SK-N-SH (cell line): Measurements from ENCODE around the gene THSD4. TPM values are rescaled to one million over a fixed set of nuclear protein-coding genes. Genes with fewer than 3 reads are reported as not detected.

ENCODE experiments used
- CTCF ChIA-PET: fragments of 300-600, 350-600 bp; formaldehyde crosslinking; extraction: SDS; loops from one replicate; lab custom pipeline; 2021; lab: Yijun Ruan, JAX
- POLR2A ChIA-PET: fragments of 350-600 bp; sonication (Branson Sonifier 250); formaldehyde crosslinking; extraction: SDS; loops from one replicate; lab custom pipeline; 2020; ENCODE audit warnings: antibody characterized with exemption, inconsistent platforms; lab: Yijun Ruan, JAX
- DNase-seq: peaks from one replicate; pipeline ENCODE4 v3.0.0; 2012
- H2AFZ ChIP-seq: fragments of 200-600 bp; sonication (generic); 2 replicates; pipeline ENCODE4 v1.8.1; 2016; ENCODE audit warnings: antibody characterized with exemption, mild to moderate bottlenecking, low read depth
- H3F3A ChIP-seq: fragments of 200-600 bp; sonication (generic); replicated peaks from 2 replicates; pipeline ENCODE3; 2016; ENCODE audit warnings: antibody characterized with exemption, mild to moderate bottlenecking; ENCODE audit not compliant: insufficient read depth
- H3K27ac ChIP-seq, 2 experiments: fragments of 200-500 bp in 1 of 2; fragments of 200-600 bp in 1 of 2; sonication (Bioruptor generic) in 1 of 2; sonication (generic), shearing (Covaris generic) in 1 of 2; 2 replicates each; pipeline versions ENCODE4 v1.5.1 to v1.6.1; 2014 to 2016; ENCODE audit warnings: low read depth in 2 of 2, inconsistent platforms in 1 of 2, low read length in 1 of 2, mild to moderate bottlenecking in 1 of 2, mixed read lengths in 1 of 2
- H3K27me3 ChIP-seq: fragments of 200-600 bp; sonication (generic), shearing (Covaris generic); 2 replicates; pipeline ENCODE4 v1.6.1; 2016; ENCODE audit warnings: mixed run types; ENCODE audit not compliant: insufficient read depth
- H3K36me3 ChIP-seq, 2 experiments: fragments of 200-500 bp in 1 of 2; fragments of 200-600 bp in 1 of 2; sonication (Bioruptor generic) in 1 of 2; sonication (generic) in 1 of 2; replicated peaks in 1 of 2; 2 replicates each; pipeline versions ENCODE3 to v1.5.1; 2014 to 2016; ENCODE audit warnings: low read length in 1 of 2, mild to moderate bottlenecking in 1 of 2; ENCODE audit not compliant: insufficient read depth in 2 of 2, control insufficient read depth in 1 of 2
- H3K4me1 ChIP-seq, 2 experiments: fragments of 200-500 bp in 1 of 2; fragments of 200-600 bp in 1 of 2; sonication (Bioruptor generic) in 1 of 2; sonication (generic), shearing (Covaris generic) in 1 of 2; 2 replicates each; pipeline versions ENCODE4 v1.5.1 to v1.6.1; 2014 to 2016; ENCODE audit warnings: low read depth in 1 of 2, low read length in 1 of 2, mixed run types in 1 of 2; ENCODE audit not compliant: insufficient read depth in 2 of 2, control insufficient read depth in 1 of 2
- H3K4me2 ChIP-seq: fragments of 200-600 bp; sonication (generic), shearing (Covaris generic); 2 replicates; pipeline ENCODE4 v1.6.1; 2017; ENCODE audit warnings: mixed run types
- H3K4me3 ChIP-seq, 2 experiments: fragments of 200-500 bp in 1 of 2; fragments of 200-600 bp in 1 of 2; sonication (Bioruptor generic) in 1 of 2; sonication (generic), shearing (Covaris generic) in 1 of 2; 2 replicates each; pipeline versions ENCODE4 v1.5.1 to v1.8.1; 2014 to 2016; ENCODE audit warnings: low read depth in 2 of 2, inconsistent platforms in 1 of 2, low read length in 1 of 2, mild to moderate bottlenecking in 1 of 2, mixed read lengths in 1 of 2, moderate library complexity in 1 of 2
- H3K79me2 ChIP-seq: fragments of 200-600 bp; sonication (generic); 2 replicates; pipeline ENCODE4 v1.8.1; 2017; ENCODE audit warnings: mild to moderate bottlenecking; ENCODE audit not compliant: insufficient read depth
- H3K9ac ChIP-seq: fragments of 200-600 bp; sonication (generic); 2 replicates; pipeline ENCODE4 v1.6.1; 2017; ENCODE audit warnings: mixed run types
- H3K9me2 ChIP-seq: fragments of 200-600 bp; sonication (generic); 2 replicates; pipeline ENCODE4 v1.6.1; 2017; ENCODE audit warnings: mixed run types
- H3K9me3 ChIP-seq: fragments of 200-600 bp; sonication (generic); 2 replicates; pipeline ENCODE4 v1.6.1; 2017; ENCODE audit warnings: mixed run types, mild to moderate bottlenecking, moderate library complexity
- H4K20me1 ChIP-seq: fragments of 200-600 bp; sonication (generic); 2 replicates; pipeline ENCODE4 v1.6.1; 2017; ENCODE audit warnings: mild to moderate bottlenecking, mixed run types; ENCODE audit not compliant: insufficient read depth
- CHD2 ChIP-seq: fragments of 150-350 bp; IDR thresholded peaks from 2 replicates; pipeline ENCODE4 v1.6.1; 2018; ENCODE audit warnings: low read length; ENCODE audit not compliant: partially characterized antibody
- CTCF ChIP-seq: fragments of 200-600 bp; sonication (generic); IDR thresholded peaks from 2 replicates; pipeline ENCODE4 v1.6.1; 2017; ENCODE audit warnings: antibody characterized with exemption, mild to moderate bottlenecking, moderate library complexity
- FOXJ3 ChIP-seq: sonication (generic); formaldehyde crosslinking; IDR thresholded peaks from 2 replicates; pipeline ENCODE4 v1.5.1; 2020; ENCODE audit warnings: mild to moderate bottlenecking, missing genetic modification reagents
- IRF3 ChIP-seq: fragments of 150-350 bp; IDR thresholded peaks from 2 replicates; pipeline ENCODE4 v1.6.1; 2016; ENCODE audit warnings: mild to moderate bottlenecking, low read depth, low read length
- TCF12 ChIP-seq: IDR thresholded peaks from 2 replicates; pipeline ENCODE4 v1.4.0; 2012
- WGBS: methylation state at CpG from one replicate; pipeline ENCODE4 v1.1.6; 2017; ENCODE audit warnings: low lambda C conversion rate; 5-methylcytosine and 5-hydroxymethylcytosine counted together
- polyA plus RNA-seq, 3 experiments: library from polyadenylated mRNA; depleted of rRNA; stranded (reverse); fragments of >200 nt; gene quantifications; 2 replicates each; pipeline ENCODE4 v1.2.3, GENCODE V29; 2012
- TF ChIP-seq, protein P1 (sequence below): fragments of 150-350 bp; IDR thresholded peaks from 2 replicates; pipeline ENCODE4 v1.6.1; 2017; ENCODE audit warnings: antibody characterized with exemption, low read length, low read depth, borderline replicate concordance
- TF ChIP-seq, protein P2 (sequence below): IDR thresholded peaks from 2 replicates; pipeline ENCODE4 v1.6.1; 2012; ENCODE audit warnings: mild to moderate bottlenecking, low read depth, low read length, moderate library complexity

Gene THSD4
- polyA plus RNA-seq, 1 of the 3 experiments (the other 2 are of a cell fraction): 79.1 TPM

DNA sequence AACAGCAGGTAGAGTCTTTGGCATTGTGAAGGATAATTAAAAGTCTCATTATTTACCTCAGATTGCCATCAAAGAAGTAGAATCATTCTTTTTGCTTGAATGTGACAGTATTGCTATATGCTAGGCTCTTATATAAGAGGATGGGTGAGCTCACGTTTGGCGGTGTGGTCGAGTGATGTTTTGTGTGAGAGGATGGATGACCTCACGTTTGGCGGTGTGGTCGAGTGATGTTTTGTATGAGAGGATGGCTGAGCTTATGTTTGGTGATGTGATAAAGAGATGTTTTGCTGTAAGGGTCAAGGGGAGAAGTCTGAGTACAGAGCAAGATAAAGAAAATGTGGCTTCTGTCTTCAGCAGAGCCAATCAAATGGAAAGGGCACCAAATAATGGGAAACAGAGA is 395.5 kb downstream of the THSD4 start:
- Histone ChIP-seq H3K9me2 (no peaks in the 10 kb centered on the region), H3K9me3 (no peaks in the 10 kb centered on the region), H2AFZ (no peak overlapping the region), H3K4me3 (no peak overlapping the region), H3F3A (no peaks in the 10 kb centered on the region), H3K4me2 (no peak overlapping the region), H3K36me3 (peaks cover 0 to 3% of the 10 kb centered on the region in 2 experiments), H3K27me3 (no peaks in the 10 kb centered on the region), H3K9ac (no peak overlapping the region), H3K4me1 (no peaks in the 10 kb centered on the region), H3K27ac (no peak overlapping the region), H4K20me1 (no peaks in the 10 kb centered on the region), H3K79me2 (no peaks in the 10 kb centered on the region)
- DNase-seq: no peak
- CTCF ChIA-PET: no interaction called here
- POLR2A ChIA-PET: no interaction called here
- no peak for TF ChIP-seq FOXJ3 (CRISPR knock-in tag)
- no peak for TF ChIP-seq IRF3
- TF ChIP-seq, protein P1, sequence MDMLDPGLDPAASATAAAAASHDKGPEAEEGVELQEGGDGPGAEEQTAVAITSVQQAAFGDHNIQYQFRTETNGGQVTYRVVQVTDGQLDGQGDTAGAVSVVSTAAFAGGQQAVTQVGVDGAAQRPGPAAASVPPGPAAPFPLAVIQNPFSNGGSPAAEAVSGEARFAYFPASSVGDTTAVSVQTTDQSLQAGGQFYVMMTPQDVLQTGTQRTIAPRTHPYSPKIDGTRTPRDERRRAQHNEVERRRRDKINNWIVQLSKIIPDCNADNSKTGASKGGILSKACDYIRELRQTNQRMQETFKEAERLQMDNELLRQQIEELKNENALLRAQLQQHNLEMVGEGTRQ: no peak
- TF ChIP-seq CHD2: no peak
- no peak for TF ChIP-seq TCF12
- no peak for TF ChIP-seq CTCF
- WGBS: over 99% methylated on average over 6 of the region's 6 CpGs

DNA sequence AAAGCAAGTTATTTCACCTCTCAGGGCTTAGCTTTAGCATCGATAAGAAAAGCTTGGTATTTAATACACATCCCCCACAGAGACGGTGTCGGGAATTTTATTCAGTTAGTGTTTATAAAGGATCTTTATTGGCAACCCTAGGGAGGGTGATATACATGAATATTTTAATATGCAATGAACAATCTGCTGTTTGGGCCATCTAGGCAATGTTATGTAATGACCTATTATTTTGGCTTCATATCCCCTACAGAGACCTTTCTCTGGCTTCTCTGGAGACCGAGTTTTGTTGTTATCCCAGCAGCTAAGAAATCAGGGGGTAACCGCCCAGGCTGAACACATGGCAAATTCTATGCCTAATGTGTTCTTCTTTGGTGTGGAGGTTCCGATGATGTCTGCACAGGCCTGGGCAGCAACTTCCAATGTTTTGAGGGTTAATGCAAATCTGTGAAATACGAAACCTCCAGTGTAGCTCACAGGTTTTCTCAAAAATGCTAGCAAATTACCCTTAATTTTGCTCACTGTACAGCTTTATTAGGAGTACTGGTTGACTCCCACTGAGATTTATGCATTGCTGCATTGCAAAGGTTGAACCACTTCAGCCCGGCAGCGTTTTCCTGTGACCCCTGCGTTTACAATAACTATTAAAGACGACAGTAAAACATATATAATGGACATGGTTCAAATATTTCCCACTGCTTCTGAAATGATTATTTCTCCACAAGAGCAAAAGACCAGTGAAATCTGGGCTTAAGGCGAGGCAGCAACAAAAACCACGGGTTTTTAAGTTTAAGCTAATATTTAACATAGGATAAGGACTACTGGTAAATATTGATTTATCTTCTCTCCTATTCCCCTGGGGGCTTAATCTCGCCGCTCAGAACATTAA is 396.8 kb downstream of the THSD4 start:
- no peaks in the 10 kb centered on the region for H3K9me3 ChIP-seq
- peaks cover 0 to 3% of the 10 kb centered on the region in 2 experiments for H3K36me3 ChIP-seq
- no peak overlapping the region for H3K9ac ChIP-seq
- ChIA-PET CTCF (interaction anchor here (1.0 kb wide), 1 partner anchor 645 kb away, joined by 4 read pairs; no protein-coding TSS in a partner anchor), POLR2A (no interaction called here)
- no peaks in the 10 kb centered on the region for H3K9me2 ChIP-seq
- WGBS: 88% methylated on average over 15 of the region's 15 CpGs
- H2AFZ ChIP-seq: no peak overlapping the region
- no peak overlapping the region for H3K27ac ChIP-seq
- H3K4me2 ChIP-seq: no peak overlapping the region
- no peak overlapping the region for H3K4me3 ChIP-seq
- H3K4me1 ChIP-seq: no peaks in the 10 kb centered on the region
- H3K79me2 ChIP-seq: no peaks in the 10 kb centered on the region
- TF ChIP-seq, protein P2, sequence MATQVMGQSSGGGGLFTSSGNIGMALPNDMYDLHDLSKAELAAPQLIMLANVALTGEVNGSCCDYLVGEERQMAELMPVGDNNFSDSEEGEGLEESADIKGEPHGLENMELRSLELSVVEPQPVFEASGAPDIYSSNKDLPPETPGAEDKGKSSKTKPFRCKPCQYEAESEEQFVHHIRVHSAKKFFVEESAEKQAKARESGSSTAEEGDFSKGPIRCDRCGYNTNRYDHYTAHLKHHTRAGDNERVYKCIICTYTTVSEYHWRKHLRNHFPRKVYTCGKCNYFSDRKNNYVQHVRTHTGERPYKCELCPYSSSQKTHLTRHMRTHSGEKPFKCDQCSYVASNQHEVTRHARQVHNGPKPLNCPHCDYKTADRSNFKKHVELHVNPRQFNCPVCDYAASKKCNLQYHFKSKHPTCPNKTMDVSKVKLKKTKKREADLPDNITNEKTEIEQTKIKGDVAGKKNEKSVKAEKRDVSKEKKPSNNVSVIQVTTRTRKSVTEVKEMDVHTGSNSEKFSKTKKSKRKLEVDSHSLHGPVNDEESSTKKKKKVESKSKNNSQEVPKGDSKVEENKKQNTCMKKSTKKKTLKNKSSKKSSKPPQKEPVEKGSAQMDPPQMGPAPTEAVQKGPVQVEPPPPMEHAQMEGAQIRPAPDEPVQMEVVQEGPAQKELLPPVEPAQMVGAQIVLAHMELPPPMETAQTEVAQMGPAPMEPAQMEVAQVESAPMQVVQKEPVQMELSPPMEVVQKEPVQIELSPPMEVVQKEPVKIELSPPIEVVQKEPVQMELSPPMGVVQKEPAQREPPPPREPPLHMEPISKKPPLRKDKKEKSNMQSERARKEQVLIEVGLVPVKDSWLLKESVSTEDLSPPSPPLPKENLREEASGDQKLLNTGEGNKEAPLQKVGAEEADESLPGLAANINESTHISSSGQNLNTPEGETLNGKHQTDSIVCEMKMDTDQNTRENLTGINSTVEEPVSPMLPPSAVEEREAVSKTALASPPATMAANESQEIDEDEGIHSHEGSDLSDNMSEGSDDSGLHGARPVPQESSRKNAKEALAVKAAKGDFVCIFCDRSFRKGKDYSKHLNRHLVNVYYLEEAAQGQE: no peak
- DNase-seq: no peak
- H3K27me3 ChIP-seq: no peaks in the 10 kb centered on the region
- no peaks in the 10 kb centered on the region for H4K20me1 ChIP-seq
- H3F3A ChIP-seq: no peaks in the 10 kb centered on the region
